Neural progenitor cell (in vitro differentiated cells): Measurements from ENCODE around the gene GDI2. TPM values are rescaled to one million over a fixed set of nuclear protein-coding genes. Genes with fewer than 3 reads are reported as not detected.

Experiments
- DNase-seq: peaks from one replicate; pipeline ENCODE4 v3.0.0-alpha.2; 2016; ENCODE audit warnings: low spot score
- H2AFZ ChIP-seq: fragments of 200-600 bp; sonication (generic); replicated peaks from 2 replicates; pipeline ENCODE4 v1.6.1; 2016; ENCODE audit warnings: antibody characterized with exemption
- H3F3A ChIP-seq: fragments of 200-600 bp; sonication (generic); 2 replicates; pipeline ENCODE4 v1.6.1; 2016; ENCODE audit warnings: antibody characterized with exemption, low read depth
- H3K27ac ChIP-seq: fragments of 200-600 bp; sonication (generic); 2 replicates; pipeline ENCODE4 v1.5.1; 2016; ENCODE audit warnings: mild to moderate bottlenecking
- H3K27me3 ChIP-seq: fragments of 200-600 bp; sonication (generic); 2 replicates; pipeline ENCODE4 v1.6.1; 2016; ENCODE audit warnings: mild to moderate bottlenecking, moderate library complexity
- H3K36me3 ChIP-seq: fragments of 200-600 bp; sonication (generic); 2 replicates; pipeline ENCODE4 v1.5.1; 2016
- H3K4me1 ChIP-seq: fragments of 200-600 bp; sonication (generic); 2 replicates; pipeline ENCODE4 v1.6.1; 2016; ENCODE audit warnings: mixed run types
- H3K4me2 ChIP-seq: fragments of 200-600 bp; sonication (generic); 2 replicates; pipeline ENCODE4 v1.6.1; 2016
- H3K4me3 ChIP-seq: fragments of 200-600 bp; sonication (generic); 2 replicates; pipeline ENCODE4 v1.5.1; 2016
- H3K79me2 ChIP-seq: fragments of 200-600 bp; sonication (generic); 2 replicates; pipeline ENCODE4 v1.6.1; 2016; ENCODE audit warnings: low read depth
- H3K9ac ChIP-seq: fragments of 200-600 bp; sonication (generic); 2 replicates; pipeline ENCODE4 v1.6.1; 2016
- H3K9me3 ChIP-seq: fragments of 200-600 bp; sonication (generic); 2 replicates; pipeline ENCODE4 v1.5.1; 2016; ENCODE audit warnings: low read depth
- H4K20me1 ChIP-seq: fragments of 200-600 bp; sonication (generic); 2 replicates; pipeline ENCODE4 v1.6.1; 2016; ENCODE audit warnings: low read depth
- H3K27ac Mint-ChIP-seq: 3 replicates; pipeline ENCODE4 v1.8.0; 2021; ENCODE audit warnings: mixed read lengths
- H3K27me3 Mint-ChIP-seq: 2 replicates; pipeline ENCODE4 v1.8.0; 2022; ENCODE audit warnings: low read depth, mild to moderate bottlenecking, inconsistent platforms, moderate library complexity, mixed read lengths; ENCODE audit not compliant: insufficient read depth
- H3K36me3 Mint-ChIP-seq: 3 replicates; pipeline ENCODE4 v1.8.0; 2021; ENCODE audit warnings: mixed read lengths
- H3K4me1 Mint-ChIP-seq: 3 replicates; pipeline ENCODE4 v1.8.0; 2021; ENCODE audit warnings: mixed read lengths
- H3K4me3 Mint-ChIP-seq: 3 replicates; pipeline ENCODE4 v1.8.0; 2021; ENCODE audit warnings: mild to moderate bottlenecking, moderate library complexity, mixed read lengths
- H3K9me3 Mint-ChIP-seq: 3 replicates; pipeline ENCODE4 v1.8.0; 2020; ENCODE audit warnings: mixed read lengths
- EZH2 ChIP-seq: fragments of 200-600 bp; sonication (generic); IDR thresholded peaks from 2 replicates; pipeline ENCODE4 v1.6.1; 2017; ENCODE audit warnings: antibody characterized with exemption, mild to moderate bottlenecking, moderate library complexity
- EZH2phosphoT487 ChIP-seq: fragments of 200-600 bp; sonication (generic); IDR thresholded peaks from 2 replicates; pipeline ENCODE4 v1.6.1; 2017; ENCODE audit warnings: antibody characterized with exemption
- total RNA-seq: library from RNA; depleted of rRNA; stranded (reverse); fragments of >200 nt; gene quantifications from 2 replicates; pipeline ENCODE4 v1.2.3, GENCODE V29; 2015; ENCODE audit warnings: low replicate concordance
- TF ChIP-seq, protein P1 (sequence below): fragments of 200-600 bp; sonication (generic); IDR thresholded peaks from 2 replicates; pipeline ENCODE4 v1.5.1; 2017; ENCODE audit warnings: antibody characterized with exemption, mild to moderate bottlenecking

Gene GDI2
- total RNA-seq, 1 donor from 2014 or later, result 592 TPM

GRCh38 chr10:5844345-5845055 lies 31.3 kb upstream of the GDI2 start:
- TF ChIP-seq EZH2 (no peak), EZH2phosphoT487 (no peak)
- TF ChIP-seq, protein P1, sequence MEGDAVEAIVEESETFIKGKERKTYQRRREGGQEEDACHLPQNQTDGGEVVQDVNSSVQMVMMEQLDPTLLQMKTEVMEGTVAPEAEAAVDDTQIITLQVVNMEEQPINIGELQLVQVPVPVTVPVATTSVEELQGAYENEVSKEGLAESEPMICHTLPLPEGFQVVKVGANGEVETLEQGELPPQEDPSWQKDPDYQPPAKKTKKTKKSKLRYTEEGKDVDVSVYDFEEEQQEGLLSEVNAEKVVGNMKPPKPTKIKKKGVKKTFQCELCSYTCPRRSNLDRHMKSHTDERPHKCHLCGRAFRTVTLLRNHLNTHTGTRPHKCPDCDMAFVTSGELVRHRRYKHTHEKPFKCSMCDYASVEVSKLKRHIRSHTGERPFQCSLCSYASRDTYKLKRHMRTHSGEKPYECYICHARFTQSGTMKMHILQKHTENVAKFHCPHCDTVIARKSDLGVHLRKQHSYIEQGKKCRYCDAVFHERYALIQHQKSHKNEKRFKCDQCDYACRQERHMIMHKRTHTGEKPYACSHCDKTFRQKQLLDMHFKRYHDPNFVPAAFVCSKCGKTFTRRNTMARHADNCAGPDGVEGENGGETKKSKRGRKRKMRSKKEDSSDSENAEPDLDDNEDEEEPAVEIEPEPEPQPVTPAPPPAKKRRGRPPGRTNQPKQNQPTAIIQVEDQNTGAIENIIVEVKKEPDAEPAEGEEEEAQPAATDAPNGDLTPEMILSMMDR, result no peak
- no peak overlapping the region for H3K4me3 Mint-ChIP-seq

GRCh38 chr10:5843686-5844344 lies 30.6 kb upstream of the GDI2 start:
- Histone ChIP-seq H3K36me3 (no peaks in the 10 kb centered on the region), H3K4me1 (peaks cover 12% of the 10 kb centered on the region), H3K79me2 (no peaks in the 10 kb centered on the region), H3K27ac (no peak overlapping the region), H2AFZ (no peak overlapping the region), H4K20me1 (no peaks in the 10 kb centered on the region), H3K27me3 (no peaks in the 10 kb centered on the region), H3K4me3 (no peak overlapping the region), H3K9ac (no peak overlapping the region), H3K4me2 (no peak overlapping the region), H3K9me3 (no peaks in the 10 kb centered on the region), H3F3A (no peaks in the 10 kb centered on the region)
- Mint-ChIP-seq H3K27ac (no peak overlapping the region), H3K9me3 (no peaks in the 10 kb centered on the region), H3K27me3 (peaks cover 4% of the 10 kb centered on the region), H3K4me3 (no peak overlapping the region), H3K36me3 (no peaks in the 10 kb centered on the region), H3K4me1 (peaks cover 13% of the 10 kb centered on the region)
- TF ChIP-seq EZH2 (no peak), EZH2phosphoT487 (no peak)
- TF ChIP-seq, protein P1, result no peak
- no peak for DNase-seq

More at GRCh38 chr10:5844345-5845055, 31.3 kb upstream of the GDI2 start:
- DNase-seq, result no peak
- Histone ChIP-seq H3K27me3 (no peaks in the 10 kb centered on the region), H3F3A (no peaks in the 10 kb centered on the region), H2AFZ (no peak overlapping the region), H3K4me2 (no peak overlapping the region), H3K4me1 (peaks cover 12% of the 10 kb centered on the region), H3K36me3 (no peaks in the 10 kb centered on the region), H3K4me3 (no peak overlapping the region), H3K9ac (no peak overlapping the region), H3K9me3 (no peaks in the 10 kb centered on the region), H3K79me2 (no peaks in the 10 kb centered on the region), H4K20me1 (no peaks in the 10 kb centered on the region), H3K27ac (no peak overlapping the region)
- peak overlapping the region; percentile 55 for H3K27ac Mint-ChIP-seq
- peaks cover 4% of the 10 kb centered on the region for H3K27me3 Mint-ChIP-seq
- H3K36me3 Mint-ChIP-seq, result no peaks in the 10 kb centered on the region
- H3K4me1 Mint-ChIP-seq, result peaks cover 12% of the 10 kb centered on the region
- H3K9me3 Mint-ChIP-seq, result no peaks in the 10 kb centered on the region

- DNase-seq, result no peak
- Histone ChIP-seq H3K9ac (no peak overlapping the region), H3K9me3 (no peaks in the 10 kb centered on the region), H3K27ac (no peak overlapping the region), H2AFZ (no peak overlapping the region), H3K4me1 (peaks cover 12% of the 10 kb centered on the region), H3K4me2 (no peak overlapping the region), H3K4me3 (no peak overlapping the region), H3F3A (no peaks in the 10 kb centered on the region), H3K27me3 (no peaks in the 10 kb centered on the region), H3K36me3 (no peaks in the 10 kb centered on the region), H3K79me2 (no peaks in the 10 kb centered on the region), H4K20me1 (no peaks in the 10 kb centered on the region)
- TF ChIP-seq, protein P1, result no peak
- no peak for TF ChIP-seq EZH2
- no peak for TF ChIP-seq EZH2phosphoT487
- peaks cover 13% of the 10 kb centered on the region for H3K4me1 Mint-ChIP-seq
- H3K27ac Mint-ChIP-seq, result no peak overlapping the region
- no peaks in the 10 kb centered on the region for H3K36me3 Mint-ChIP-seq
- H3K4me3 Mint-ChIP-seq, result no peak overlapping the region
- H3K27me3 Mint-ChIP-seq, result peaks cover 4% of the 10 kb centered on the region
- no peaks in the 10 kb centered on the region for H3K9me3 Mint-ChIP-seq
Measured at GRCh38 chr10:5841965-5842364, 28.7 kb upstream of the GDI2 start.
